Spleen (tissue), 7 donors: ENCODE measurements around the gene FITM2.

ENCODE experiments used
- CTCF ChIP-seq, 11 experiments: fragments of 200-600 bp in 7 of 11; fragments of 450-650 bp in 4 of 11; sonication (generic) in 4 of 11; IDR thresholded peaks in 8 of 11; conservative IDR thresholded peaks in 3 of 11; 1 replicate in 7 of 11; 2 replicates in 4 of 11; pipeline versions ENCODE4 v1.4.0 to v1.8.0; 2016 to 2021; ENCODE audit warnings: antibody characterized with exemption in 11 of 11, inconsistent platforms in 4 of 11, mild to moderate bottlenecking in 1 of 11
- POLR2A ChIP-seq, 3 donors: fragments of 450-650 bp; IDR thresholded peaks; one replicate each; pipeline ENCODE4 v1.5.1; 2017; ENCODE audit warnings: antibody characterized with exemption in 3 of 3, mild to moderate bottlenecking in 1 of 3
- donor health status: DM: no; HTN: no; CAD: no; lungs with moderate emphysema.
- donor health status: DM: no; HTN: no; CAD: no.
- donor health status: DM: no; HTN: no; CAD: no.

GRCh38 chr20:44304383-44304782 is 6.6 kb downstream of the FITM2 start:
- TF ChIP-seq POLR2A (IDR thresholded peaks at IDR 0.05) (no peak), CTCF (IDR thresholded peaks at IDR 0.05 in 8 of 11, conservative IDR thresholded peaks at IDR 0.05 in 3 of 11) (no peak)
